G401 (cell line): Measurements from ENCODE around the gene ARMC10. TPM values are rescaled to one million over a fixed set of nuclear protein-coding genes. Genes with fewer than 3 reads are reported as not detected.
"Not testable (repeated sequence)": the region's sequence is repeated elsewhere in the genome, so short reads cannot be mapped to it uniquely, and the experiment has no call there.

Source experiments
- DNase-seq: peaks from one replicate; pipeline ENCODE4 v3.0.0-alpha.2; 2015; ENCODE audit warnings: low spot score
- in situ Hi-C: cut with HindIII; loops from 2 replicates; pipeline ENCODE4 v1.10.0; 2016; ENCODE audit warnings: low sequenced_read_pairs, mixed read lengths
- total RNA-seq: library from RNA; depleted of rRNA; stranded (reverse); fragments of >200 nt; shearing (Covaris generic); gene quantifications from 2 replicates; pipeline ENCODE4 v1.2.3, GENCODE V29; 2014

ARMC10 gene
- total RNA-seq, 1 experiment from 2014 or later: 58.0 TPM

- in situ Hi-C loops: no loop called here
- DNase-seq: no peak
Observed at GRCh38 chr7:103116991-103117390, 42.1 kb downstream of the ARMC10 start.

DNA sequence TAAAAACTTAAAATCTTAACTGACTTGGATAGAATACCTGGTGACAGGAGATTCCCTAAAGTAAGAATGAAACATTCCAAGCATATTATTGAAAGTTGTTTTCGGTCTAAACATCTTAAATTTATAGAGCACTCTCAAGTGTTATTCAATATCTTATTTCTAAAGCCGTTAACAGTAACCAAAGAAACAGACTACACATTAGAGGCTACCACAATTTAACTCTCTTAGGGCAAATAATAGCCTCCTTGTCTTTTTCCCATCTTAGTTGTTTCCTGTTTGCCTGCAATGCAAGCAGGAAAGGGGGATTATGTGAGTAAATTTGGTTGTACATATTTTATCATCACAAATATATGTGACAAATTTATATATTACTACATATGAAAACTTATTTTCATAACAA, 42.5 kb downstream of the ARMC10 start:
- DNase-seq: no peak
- in situ Hi-C loops: no loop called here

DNA sequence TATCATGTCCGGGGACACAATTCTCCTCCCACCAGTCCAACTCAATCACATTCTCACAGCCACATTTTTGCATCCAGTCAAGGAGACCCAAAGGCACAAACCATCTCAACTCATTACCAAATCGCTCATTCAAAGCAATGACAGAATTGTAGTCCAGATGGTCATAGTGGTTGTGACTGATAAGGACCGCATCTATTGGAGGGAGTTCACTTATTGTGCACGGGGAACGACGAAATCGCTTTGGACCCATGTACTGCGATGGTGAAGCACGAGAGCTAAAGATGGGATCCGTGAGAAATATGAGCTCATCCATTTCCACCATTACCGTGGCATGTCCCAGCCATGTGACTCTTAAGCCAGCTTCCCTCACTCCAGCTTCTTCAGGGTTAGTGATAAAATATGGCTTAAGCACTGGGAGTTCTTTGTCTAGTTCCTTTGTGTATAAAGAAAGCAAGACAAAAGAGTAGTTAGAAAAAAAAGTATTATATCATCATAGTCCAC, 44.9 kb downstream of the ARMC10 start:
- no peak for DNase-seq
- in situ Hi-C loops: no loop called here

DNA sequence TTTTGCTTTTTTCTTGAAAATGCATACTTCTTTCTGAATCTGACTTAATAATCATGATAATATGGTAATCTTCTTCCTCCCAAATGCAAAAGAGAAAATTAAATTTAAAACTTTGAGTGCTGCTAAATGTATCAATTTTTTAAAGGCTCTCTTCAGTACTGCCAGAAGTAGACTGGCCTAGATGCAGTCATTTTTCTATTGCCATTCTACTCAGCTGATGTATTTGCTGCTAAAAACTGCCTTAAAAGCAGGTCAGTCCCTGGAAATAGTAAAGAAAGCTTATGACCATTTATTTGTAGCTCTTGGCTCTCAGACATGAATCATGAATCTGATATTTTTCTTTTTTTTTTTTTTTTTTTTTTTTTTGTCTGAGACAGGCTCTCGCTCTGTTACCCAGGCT, 45.4 kb downstream of the ARMC10 start:
- DNase-seq: no peak
- in situ Hi-C loops: no loop called here

GRCh38 chr7:103121641-103122040, 46.7 kb downstream of the ARMC10 start:
- in situ Hi-C loops: no loop called here
- no peak for DNase-seq

DNA sequence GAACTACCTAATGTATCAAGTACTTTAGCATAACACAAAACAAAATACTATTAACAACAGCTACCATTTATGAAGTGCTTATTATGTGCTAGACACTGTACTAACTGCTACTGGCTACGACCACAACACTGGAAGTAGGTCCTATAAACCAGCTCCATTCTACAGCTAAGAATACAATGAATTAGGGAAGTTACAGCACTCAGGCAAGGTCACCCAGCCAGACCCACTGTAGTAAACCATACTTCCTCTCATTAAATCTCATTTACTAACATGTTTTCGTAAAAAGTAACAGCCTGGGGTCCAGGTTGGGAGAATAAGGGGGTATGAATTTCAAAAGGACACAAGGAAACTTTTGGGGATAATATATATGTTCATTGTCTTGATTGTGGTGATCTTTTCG, 48.6 kb downstream of the ARMC10 start:
- in situ Hi-C loops: no loop called here
- no peak for DNase-seq

GRCh38 chr7:103124429-103124979, 49.6 kb downstream of the ARMC10 start:
- DNase-seq: no peak
- in situ Hi-C loops: no loop called here

GRCh38 chr7:103127006-103127405, 52.1 kb downstream of the ARMC10 start:
- no peak for DNase-seq
- in situ Hi-C loops: no loop called here

DNA sequence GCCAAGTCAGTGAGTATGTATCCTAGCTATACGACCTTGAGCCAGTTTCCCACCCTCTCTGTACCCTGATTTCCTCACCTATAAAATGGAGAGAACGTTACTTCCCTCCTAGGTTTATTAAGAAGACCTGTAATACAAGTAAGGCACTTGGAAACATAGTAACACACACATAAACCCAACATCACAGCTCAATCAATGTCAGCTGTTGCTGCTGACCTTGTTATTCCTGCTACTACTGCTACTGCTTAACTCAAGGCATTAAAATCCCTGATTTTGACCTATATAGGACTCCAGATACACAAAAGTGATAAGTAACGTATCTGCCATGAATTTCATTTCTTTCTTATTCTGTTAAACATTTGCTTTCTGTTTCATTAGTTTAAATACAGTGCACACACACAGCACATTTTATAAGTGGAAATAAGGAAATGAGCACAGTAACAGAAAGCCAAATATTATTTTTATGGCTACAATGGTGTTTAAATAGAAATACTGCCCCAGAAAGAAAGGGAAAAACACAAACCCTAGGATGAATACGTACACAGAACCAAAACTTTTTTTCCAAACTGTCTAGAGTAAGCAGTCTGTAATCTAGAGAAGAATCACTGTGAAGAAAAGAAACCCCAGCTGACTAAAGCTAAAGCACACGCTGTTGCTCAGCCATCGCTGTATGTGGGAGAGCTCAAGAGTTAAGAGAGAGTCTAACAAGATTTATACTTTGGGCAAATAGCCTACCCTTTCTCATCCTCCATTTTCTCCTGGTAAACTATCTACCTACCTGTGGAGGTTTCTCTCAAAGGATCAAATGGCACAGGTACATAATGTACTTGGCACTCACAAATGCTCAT, 55.0 kb downstream of the ARMC10 start:
- DNase-seq: no peak
- in situ Hi-C loops: no loop called here

- no peak for DNase-seq
- in situ Hi-C loops: no loop called here
Observed at GRCh38 chr7:103130901-103131624, 56.1 kb downstream of the ARMC10 start.

GRCh38 chr7:103132995-103133688, 58.2 kb downstream of the ARMC10 start:
- no peak for DNase-seq
- in situ Hi-C loops: no loop called here

- in situ Hi-C loops: no loop called here
- DNase-seq: no peak
Observed at GRCh38 chr7:103134836-103135554, 60.1 kb downstream of the ARMC10 start.

GRCh38 chr7:103140061-103140460, 65.1 kb downstream of the ARMC10 start:
- in situ Hi-C loops: no loop called here
- no peak for DNase-seq

GRCh38 chr7:103140685-103141084, 65.7 kb downstream of the ARMC10 start:
- in situ Hi-C loops: no loop called here
- no peak for DNase-seq

- DNase-seq: no peak
- in situ Hi-C loops: no loop called here
Observed at GRCh38 chr7:103141753-103142404, 66.9 kb downstream of the ARMC10 start.

DNA sequence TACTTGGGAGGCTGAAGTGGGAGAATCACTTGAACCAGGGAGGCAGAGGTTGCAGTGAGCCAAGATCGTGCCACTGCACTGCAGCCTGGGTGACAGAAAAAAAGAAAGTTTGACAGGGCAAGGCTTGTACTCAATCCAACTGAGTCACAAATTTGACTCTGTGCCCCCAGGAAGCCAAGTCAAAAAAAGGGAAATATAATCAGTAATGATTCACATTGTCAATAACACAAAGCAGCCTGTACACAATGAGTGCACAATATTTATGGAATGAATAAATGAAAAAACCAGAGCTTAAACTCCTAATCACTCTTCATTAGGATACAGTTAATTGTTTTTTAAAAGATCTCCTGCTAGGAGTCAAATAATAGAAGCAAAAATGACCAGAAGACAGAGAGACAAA, 67.6 kb downstream of the ARMC10 start:
- in situ Hi-C loops: no loop called here
- DNase-seq: no peak

DNA sequence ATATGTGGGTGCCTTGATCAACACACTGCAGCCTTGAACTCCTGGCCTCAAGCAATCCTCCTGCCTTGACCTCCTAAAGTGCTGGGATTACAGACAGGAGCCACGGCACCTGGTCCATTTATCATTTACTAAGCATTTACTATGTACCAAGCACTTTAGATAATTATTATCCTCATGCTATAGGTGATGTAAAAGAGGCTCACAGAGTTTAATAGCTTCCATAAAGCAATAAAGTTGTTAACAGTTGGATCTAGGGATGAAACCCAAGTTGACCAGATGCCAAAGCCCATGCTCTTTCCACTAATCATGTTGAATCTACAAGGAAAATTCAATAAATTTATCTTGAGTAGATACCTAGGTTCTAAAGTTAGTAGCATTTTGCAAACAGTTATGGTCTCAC, 68.9 kb downstream of the ARMC10 start:
- no peak for DNase-seq
- in situ Hi-C loops: no loop called here

DNA sequence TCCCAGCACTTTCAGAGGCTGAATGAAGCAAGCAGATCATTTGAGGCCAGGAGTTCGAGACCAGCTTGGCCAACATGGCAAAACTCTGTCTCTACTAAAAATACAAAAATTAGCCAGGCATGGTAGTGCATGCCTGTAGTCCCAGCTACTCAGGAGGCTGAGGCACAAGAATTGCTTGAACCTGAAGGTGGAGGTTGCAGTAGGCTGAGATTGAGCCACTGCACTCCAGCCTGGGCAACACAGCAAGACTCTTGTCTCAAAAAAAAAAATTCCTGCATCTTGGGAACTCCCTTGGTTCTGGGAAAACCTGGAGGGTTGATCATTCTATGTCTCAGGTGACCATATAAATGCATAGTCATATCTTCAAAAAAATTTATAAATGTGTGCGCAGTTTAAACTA, 69.8 kb downstream of the ARMC10 start:
- DNase-seq, in situ Hi-C loops: not testable (repeated sequence)
